HG03103 (cell line): ENCODE data around the gene CHMP1B.

Experiments
- ATAC-seq: cut with Tn5 transposase; IDR thresholded peaks from one replicate; pipeline ENCODE4 v1.9.1; 2021; ENCODE audit warnings: low read depth; ENCODE audit not compliant: unreplicated experiment

CHMP1B gene

GRCh38 chr18:11851146-11851805 is at the start of gene CHMP1B:
TSS of gene CHMP1B (plus strand) at chr18:11851413. CDS start at chr18:11851512, 99 bp downstream.
- peak; percentile 93 for ATAC-seq

GRCh38 chr18:11801573-11801972 is 49.6 kb upstream of the CHMP1B start:
- ATAC-seq, result no peak

- ATAC-seq, result no peak
Measured at GRCh38 chr18:11802158-11802557, 49.1 kb upstream of the CHMP1B start.

- no peak for ATAC-seq
Measured at GRCh38 chr18:11802586-11802985, 48.6 kb upstream of the CHMP1B start.

- no peak for ATAC-seq
Measured at GRCh38 chr18:11807233-11807632, 44.0 kb upstream of the CHMP1B start.

GRCh38 chr18:11808001-11808855 is 43.0 kb upstream of the CHMP1B start:
- ATAC-seq, result no peak

- no peak for ATAC-seq
Measured at GRCh38 chr18:11809895-11810294, 41.3 kb upstream of the CHMP1B start.

- no peak for ATAC-seq
Measured at GRCh38 chr18:11810379-11810778, 40.8 kb upstream of the CHMP1B start.

- no peak for ATAC-seq
Measured at GRCh38 chr18:11811009-11811408, 40.2 kb upstream of the CHMP1B start.

- ATAC-seq, result no peak
Measured at GRCh38 chr18:11817229-11817628, 34.0 kb upstream of the CHMP1B start.

GRCh38 chr18:11818486-11819203 is 32.6 kb upstream of the CHMP1B start:
- no peak for ATAC-seq

- no peak for ATAC-seq
Measured at GRCh38 chr18:11819938-11820337, 31.3 kb upstream of the CHMP1B start.

- no peak for ATAC-seq
Measured at GRCh38 chr18:11820697-11821096, 30.5 kb upstream of the CHMP1B start.

GRCh38 chr18:11821208-11821607 is 30.0 kb upstream of the CHMP1B start:
- no peak for ATAC-seq

GRCh38 chr18:11821643-11822237 is 29.5 kb upstream of the CHMP1B start:
- no peak for ATAC-seq

- ATAC-seq, result no peak
Measured at GRCh38 chr18:11823545-11823944, 27.7 kb upstream of the CHMP1B start.

GRCh38 chr18:11826836-11827235 is 24.4 kb upstream of the CHMP1B start:
- ATAC-seq, result no peak

- no peak for ATAC-seq
Measured at GRCh38 chr18:11828786-11829432, 22.3 kb upstream of the CHMP1B start.

GRCh38 chr18:11830585-11830984 is 20.6 kb upstream of the CHMP1B start:
- no peak for ATAC-seq

GRCh38 chr18:11831921-11832320 is 19.3 kb upstream of the CHMP1B start:
- no peak for ATAC-seq
